ENCODE results near the gene DOHH.

DNA sequence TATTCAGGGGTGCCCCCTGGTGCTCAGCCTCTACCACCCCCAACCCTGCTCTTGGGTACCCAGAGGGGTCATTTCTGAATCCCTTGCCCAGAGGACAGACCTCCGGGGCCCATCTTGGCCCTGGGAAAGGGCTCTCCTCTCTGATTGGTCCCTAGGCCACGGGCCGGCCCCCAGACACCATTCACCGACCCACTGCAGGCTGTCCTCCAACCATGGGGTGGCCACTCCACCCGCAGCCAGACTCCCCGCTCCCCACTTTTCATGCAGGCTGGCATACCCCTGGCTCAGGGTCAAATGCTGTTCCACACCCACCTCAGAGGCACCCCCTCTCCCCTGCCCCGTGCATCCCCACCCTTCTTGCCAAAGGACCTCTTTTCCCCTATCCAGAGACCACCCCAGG lies 34.9 kb downstream of the DOHH start:
- TF ChIP-seq, protein P1, sequence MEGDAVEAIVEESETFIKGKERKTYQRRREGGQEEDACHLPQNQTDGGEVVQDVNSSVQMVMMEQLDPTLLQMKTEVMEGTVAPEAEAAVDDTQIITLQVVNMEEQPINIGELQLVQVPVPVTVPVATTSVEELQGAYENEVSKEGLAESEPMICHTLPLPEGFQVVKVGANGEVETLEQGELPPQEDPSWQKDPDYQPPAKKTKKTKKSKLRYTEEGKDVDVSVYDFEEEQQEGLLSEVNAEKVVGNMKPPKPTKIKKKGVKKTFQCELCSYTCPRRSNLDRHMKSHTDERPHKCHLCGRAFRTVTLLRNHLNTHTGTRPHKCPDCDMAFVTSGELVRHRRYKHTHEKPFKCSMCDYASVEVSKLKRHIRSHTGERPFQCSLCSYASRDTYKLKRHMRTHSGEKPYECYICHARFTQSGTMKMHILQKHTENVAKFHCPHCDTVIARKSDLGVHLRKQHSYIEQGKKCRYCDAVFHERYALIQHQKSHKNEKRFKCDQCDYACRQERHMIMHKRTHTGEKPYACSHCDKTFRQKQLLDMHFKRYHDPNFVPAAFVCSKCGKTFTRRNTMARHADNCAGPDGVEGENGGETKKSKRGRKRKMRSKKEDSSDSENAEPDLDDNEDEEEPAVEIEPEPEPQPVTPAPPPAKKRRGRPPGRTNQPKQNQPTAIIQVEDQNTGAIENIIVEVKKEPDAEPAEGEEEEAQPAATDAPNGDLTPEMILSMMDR (IDR thresholded peaks at IDR 0.05) = no peak
- TF ChIP-seq POLR2AphosphoS5 (IDR thresholded peaks at IDR 0.05; ENCODE audit: low read depth, low read length) (no peak), TCF7L2 (IDR thresholded peaks at IDR 0.05; ENCODE audit: low read depth, low read length) (no peak), SIN3A (IDR thresholded peaks at IDR 0.05; ENCODE audit: borderline replicate concordance, insufficient read depth, low read depth, low read length) (no peak)
- TF ChIP-seq, protein P2, sequence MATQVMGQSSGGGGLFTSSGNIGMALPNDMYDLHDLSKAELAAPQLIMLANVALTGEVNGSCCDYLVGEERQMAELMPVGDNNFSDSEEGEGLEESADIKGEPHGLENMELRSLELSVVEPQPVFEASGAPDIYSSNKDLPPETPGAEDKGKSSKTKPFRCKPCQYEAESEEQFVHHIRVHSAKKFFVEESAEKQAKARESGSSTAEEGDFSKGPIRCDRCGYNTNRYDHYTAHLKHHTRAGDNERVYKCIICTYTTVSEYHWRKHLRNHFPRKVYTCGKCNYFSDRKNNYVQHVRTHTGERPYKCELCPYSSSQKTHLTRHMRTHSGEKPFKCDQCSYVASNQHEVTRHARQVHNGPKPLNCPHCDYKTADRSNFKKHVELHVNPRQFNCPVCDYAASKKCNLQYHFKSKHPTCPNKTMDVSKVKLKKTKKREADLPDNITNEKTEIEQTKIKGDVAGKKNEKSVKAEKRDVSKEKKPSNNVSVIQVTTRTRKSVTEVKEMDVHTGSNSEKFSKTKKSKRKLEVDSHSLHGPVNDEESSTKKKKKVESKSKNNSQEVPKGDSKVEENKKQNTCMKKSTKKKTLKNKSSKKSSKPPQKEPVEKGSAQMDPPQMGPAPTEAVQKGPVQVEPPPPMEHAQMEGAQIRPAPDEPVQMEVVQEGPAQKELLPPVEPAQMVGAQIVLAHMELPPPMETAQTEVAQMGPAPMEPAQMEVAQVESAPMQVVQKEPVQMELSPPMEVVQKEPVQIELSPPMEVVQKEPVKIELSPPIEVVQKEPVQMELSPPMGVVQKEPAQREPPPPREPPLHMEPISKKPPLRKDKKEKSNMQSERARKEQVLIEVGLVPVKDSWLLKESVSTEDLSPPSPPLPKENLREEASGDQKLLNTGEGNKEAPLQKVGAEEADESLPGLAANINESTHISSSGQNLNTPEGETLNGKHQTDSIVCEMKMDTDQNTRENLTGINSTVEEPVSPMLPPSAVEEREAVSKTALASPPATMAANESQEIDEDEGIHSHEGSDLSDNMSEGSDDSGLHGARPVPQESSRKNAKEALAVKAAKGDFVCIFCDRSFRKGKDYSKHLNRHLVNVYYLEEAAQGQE (IDR thresholded peaks at IDR 0.05; ENCODE audit: insufficient read depth in 1 of 2, low read depth in 2 of 2, low read length in 1 of 2) = no peak

Measured in Panc1 (cell line).